GM18951 (cell line): ENCODE data around the gene AGPAT3.

Source experiments
- POLR2A ChIP-seq: IDR thresholded peaks from 4 replicates; pipeline ENCODE4 v1.6.1; 2011; ENCODE audit warnings: mild to moderate bottlenecking; ENCODE audit not compliant: insufficient read length, insufficient read depth; ENCODE audit errors: extremely low read depth
- in situ Hi-C: fragments of 300-500 bp; cut with MboI; formaldehyde crosslinking; loops from one replicate; pipeline ENCODE4 v1.12.0; 2022; ENCODE audit warnings: low sequenced_read_pairs, mixed read lengths, inconsistent platforms; ENCODE audit not compliant: unreplicated experiment

AGPAT3 gene

DNA sequence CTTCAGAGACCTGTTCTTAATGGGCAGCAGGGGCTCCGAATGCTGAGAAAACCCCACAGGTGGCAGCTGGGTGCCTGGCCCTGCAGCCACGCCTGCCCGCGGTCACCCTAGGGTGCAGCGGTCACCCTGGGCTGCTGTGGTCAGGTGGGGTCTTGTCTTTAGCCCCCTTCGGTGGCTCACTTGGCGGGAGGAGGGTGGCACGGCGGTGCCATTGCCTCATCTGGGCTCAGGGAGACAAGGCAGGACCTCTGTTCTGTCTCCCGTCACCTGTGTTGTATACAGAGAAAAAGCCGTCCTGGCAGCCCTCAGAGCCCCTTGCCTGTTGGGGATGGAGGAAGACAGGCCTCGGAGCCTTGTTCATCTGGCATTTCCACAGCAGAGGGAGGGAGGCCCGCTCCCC, 77.6 kb downstream of the AGPAT3 start:
- in situ Hi-C loops = loop anchor here (10.0 kb wide), 1 partner anchor 108 kb away; no protein-coding TSS in a partner anchor
- no peak for TF ChIP-seq POLR2A

DNA sequence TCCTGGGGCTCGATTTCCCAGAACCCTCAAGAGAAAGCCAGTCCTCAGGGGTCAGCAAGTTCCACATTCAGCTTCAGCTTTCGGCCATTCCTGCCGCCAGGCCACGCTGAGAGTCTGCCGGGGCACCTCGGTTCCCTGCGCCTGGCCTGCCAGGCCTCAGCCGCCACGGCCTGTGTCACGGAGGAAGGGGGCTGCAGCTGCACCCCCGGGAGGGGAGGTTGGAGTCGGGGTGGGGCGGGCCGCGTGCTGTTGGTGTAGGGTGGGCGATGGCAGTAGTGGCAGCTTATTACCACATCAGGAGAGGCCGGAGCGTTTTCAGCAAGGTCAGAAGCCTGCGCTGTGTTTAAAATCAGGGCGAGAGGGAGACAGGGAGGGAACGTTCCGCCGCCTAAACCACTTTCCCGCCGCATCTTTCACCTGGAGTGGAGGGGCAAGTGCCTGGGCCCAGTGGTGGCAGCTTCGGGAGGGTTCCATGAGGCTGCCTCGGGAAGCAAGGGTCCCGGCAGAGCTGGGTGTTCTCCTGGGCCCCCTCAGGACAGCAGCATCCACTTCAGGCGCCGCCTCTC, 78.6 kb downstream of the AGPAT3 start:
- in situ Hi-C loops = loop anchor here (10.0 kb wide), 1 partner anchor 109 kb away; no protein-coding TSS in a partner anchor
- TF ChIP-seq POLR2A = no peak

DNA sequence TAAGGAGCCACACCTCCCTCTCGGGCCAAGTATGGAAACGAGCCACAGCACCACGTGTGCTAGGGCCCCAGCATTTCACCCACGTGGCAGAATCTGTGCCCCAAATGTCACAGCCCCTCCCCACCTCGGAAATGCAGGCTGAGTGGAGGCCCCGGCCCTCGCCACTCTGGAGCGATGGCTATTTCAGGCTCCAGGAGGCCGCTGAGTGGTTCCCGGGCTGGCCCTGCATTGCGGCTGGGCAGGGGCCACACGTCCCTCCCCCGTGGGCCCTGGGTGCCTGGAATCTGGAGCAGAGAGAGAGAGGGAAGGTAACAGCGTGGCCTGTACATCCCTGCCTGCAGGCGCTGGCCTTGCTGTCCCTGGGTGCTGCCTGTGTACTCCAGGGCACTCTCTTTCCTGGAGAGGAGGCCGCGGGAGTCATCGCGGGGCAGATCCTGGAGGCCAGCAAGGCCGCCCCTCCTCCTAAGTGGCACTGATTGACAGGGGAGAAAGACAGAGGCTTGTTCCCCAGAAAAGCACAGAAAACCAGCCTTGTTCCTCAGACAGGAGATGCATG, 79.1 kb downstream of the AGPAT3 start:
- in situ Hi-C loops = loop anchor here (10.0 kb wide), 1 partner anchor 109 kb away; no protein-coding TSS in a partner anchor
- TF ChIP-seq POLR2A = no peak

DNA sequence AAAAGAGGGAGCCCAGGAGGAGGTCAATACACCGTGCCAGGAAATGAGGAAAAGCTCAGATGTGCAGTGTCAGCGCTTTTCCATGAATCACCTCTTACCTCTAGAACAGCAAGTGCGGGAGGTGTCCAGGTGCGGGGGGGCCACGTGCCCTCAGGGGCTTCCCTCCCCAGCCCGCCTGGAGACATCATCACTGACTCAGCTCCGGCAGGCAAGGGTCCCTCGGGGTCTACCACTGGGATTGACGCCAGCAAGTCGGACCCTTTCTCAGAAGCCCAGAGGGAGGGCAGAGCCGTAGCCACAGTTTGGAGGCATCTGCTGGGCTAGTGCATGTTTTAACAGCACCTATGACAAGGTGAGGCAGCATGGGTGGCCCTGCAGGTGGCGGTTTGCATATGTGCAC, 79.7 kb downstream of the AGPAT3 start:
- TF ChIP-seq POLR2A = no peak
- in situ Hi-C loops = loop anchor here (10.0 kb wide), 1 partner anchor 110 kb away; no protein-coding TSS in a partner anchor

DNA sequence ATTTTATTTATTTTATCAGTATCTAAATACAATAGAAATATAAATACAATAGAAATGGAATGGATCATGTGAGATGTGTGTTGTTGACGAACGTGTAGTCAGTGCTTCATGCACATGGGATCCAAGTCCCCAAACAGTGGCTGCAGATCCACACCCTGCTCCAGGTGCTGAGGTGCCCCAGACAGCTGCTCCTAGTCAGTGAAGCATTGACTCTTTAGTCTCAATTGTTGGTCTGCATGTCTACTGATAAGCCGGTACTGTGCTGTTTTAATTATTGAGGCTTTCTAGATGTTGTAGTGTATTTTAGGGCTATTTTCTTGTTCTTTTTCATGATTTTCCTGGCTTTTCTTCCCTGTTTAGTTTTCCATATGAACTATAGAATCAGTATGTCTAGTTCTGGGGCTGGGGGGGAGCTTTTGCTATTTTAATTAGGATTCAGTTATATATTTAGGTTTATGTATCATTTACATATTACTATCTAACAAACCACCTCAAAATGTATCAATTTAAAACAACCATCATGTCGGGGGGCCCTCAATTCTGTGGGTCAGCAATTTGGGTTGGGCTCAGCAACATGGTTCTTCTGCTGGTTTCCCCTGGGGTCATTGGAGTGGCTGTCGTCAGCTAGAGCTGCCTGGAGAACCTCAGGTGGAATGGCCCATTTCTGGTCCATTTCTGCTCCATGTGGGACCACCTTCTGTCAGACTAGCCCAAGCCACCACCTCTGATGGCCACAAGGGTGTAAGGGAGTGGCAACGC, 83.9 kb downstream of the AGPAT3 start:
- in situ Hi-C loops = loop anchor here (10.0 kb wide), 1 partner anchor 114 kb away; no protein-coding TSS in a partner anchor
- TF ChIP-seq POLR2A = no peak

DNA sequence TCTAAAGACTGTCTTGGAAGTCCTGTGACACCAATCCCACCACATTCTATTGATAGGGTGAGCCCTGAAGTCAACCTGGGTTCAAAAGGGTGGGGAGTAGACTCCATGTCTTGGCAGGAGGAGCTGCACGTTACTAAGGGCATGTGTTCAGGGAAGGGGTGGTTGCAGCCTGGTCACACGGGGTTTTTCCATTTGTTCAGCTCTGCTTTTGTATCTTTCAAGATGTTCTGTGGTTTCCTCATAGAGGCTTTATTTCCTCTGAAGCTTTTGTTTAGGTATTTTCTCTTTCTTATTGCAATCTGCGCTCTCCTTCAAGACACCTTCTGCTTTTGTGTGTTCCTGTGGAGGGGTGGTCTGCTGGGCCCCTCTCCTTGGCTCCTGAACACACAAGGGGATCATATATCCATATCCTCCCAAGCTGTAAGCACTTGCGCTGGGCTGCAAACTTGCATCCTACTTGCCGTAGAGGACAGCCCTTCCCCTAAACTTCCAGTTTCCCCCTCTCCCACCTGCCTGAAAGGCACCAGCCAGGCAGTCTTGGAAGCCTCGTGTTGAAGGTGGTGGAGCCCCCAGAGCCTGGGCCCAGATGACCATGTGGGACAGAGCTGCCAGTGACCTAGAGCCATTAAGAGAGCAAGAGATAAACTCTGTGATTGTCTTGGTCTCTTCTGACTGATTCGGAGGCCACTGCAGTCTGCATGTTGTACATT, 84.6 kb downstream of the AGPAT3 start:
- TF ChIP-seq POLR2A = no peak
- in situ Hi-C loops = loop anchor here (10.0 kb wide), 1 partner anchor 115 kb away; no protein-coding TSS in a partner anchor

DNA sequence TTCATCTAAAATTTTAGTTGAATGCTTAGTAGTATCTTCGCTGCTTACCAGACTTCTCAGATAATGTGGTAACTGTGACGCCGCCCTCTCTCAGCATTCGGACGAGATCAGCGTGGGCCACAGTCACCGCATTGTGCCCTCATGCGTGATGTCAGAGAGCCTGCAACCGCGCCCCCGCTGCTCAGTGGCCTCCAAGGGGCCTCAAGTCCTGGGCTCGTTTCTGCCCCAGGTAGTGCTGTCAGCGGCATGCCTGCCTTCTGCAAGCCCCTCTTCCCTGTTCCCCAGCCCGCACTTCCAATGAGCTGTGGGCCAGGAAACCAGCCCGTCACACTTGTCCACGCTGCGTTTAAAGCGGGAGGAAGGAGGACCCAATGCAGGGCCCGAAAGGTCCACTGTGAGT, 85.5 kb downstream of the AGPAT3 start:
- in situ Hi-C loops = no loop called here

DNA sequence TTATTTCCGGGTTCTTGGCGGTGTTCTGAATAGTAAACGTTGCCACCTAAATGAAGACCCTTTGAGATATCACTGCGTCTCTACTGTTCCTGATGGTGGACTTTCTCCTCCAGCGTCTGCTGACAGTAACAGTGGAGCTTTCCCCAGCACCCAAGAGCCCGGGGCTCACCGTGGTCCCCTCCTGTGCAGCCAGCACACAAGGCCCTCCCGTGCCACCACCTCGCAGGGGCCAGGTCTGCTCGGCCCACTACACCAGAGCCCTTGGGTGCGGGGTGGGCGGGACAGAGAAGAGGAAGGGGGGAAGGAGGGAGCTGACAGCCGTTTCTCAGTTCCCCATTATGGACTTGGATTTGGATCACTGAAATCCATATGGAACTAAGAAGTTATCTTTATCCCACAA, 85.9 kb downstream of the AGPAT3 start:
- in situ Hi-C loops = no loop called here

More for the DNA sequence above, 85.5 kb downstream of the AGPAT3 start:
- TF ChIP-seq POLR2A = no peak

DNA sequence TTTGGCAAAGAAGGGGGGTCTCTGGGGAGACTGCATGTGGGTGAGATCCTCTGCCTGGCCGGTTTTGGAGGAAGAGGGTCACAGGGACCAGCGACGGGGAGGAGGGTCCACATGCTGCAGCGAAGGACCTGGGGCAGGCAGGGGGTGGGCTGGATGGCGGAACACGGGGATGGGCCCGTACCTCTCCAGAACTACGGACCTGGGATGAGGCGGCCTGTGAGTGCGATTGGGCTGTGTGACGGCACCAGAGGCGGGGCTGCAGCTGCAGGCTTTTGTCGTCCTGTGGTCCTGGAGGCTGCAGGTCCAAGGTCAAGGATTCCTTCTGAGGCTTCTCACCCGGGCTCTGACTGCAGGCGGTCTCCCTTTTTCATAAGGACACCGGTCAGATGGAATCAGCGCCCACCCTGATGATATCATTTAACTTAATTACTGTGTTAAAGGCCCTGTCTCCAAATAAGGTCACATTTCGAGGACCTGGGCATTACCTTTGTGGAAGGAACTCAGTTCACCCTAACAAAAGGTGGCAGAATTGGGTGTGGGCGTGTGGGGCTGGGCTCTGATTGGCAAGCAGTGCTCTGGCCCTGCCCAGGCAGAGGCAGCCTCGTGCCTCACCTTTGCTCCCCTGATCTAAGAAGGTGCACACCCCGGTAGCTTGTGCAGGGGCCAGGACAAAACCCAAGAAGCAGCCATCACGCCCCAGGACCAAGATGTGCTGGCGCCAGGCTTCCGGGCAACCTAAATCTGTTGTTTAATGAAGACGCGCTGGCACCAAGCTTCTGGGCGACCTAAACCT, 87.1 kb downstream of the AGPAT3 start:
- TF ChIP-seq POLR2A = no peak
- in situ Hi-C loops = no loop called here

More for the DNA sequence above, 85.9 kb downstream of the AGPAT3 start:
- TF ChIP-seq POLR2A = no peak

DNA sequence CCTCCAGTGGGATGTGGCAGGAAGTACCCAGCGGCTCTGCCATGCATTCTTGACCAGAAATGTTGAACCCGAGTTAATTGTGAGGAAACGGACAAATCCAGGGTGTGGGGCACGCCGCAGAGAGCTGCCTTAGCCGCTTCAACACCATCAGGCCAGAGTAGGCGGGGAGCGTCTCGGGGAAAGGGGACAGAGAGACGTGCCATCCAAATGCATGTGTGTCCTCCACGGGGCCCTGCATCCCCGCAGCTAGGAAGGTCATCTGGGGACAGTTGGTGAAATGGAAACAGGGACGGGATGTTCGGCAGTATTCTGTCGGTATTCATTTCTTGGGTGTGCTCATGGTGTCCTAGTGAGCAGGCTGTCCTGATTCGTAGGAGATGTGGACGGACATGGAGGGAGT, 88.0 kb downstream of the AGPAT3 start:
- no peak for TF ChIP-seq POLR2A
- in situ Hi-C loops = no loop called here

DNA sequence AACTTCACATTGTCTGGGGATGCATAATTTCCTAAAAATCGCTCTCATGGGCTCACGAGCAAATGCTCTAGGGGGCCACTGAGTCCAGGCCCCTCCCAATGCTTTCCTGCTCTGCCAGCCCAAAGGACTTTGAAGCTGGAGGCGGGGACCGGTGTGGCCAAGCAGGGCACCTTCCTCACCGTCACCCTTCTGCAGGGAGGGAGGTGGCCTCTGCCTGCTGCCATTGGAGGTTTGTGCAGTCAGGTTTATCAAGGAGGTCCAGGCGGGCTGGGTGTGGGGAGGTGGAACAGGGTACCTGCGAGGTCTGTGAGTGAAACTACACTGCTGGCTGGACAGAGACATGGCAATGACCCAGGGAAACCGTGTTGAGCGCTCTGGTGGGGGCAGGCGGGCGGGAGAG, 89.0 kb downstream of the AGPAT3 start:
- in situ Hi-C loops = no loop called here
- no peak for TF ChIP-seq POLR2A

DNA sequence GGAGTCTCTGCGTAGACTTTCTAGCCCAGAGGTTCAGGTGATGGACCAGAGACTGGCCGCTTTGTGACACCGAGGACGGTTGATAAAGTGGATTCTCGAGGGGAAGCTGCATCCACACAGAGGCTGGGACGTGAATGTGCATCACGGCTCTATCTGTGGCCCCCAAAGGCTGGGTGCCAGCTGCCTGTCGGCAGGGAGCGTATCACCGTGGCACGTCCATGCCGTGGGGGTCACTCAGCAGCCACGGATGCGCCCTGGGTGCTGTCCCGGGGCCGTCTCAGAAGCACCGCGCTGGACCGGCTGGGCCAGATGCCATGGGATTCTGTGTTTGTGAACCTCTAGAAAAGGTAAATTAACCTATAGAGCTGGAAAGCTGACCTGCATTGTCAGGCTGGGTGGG, 89.9 kb downstream of the AGPAT3 start:
- in situ Hi-C loops = no loop called here
- no peak for TF ChIP-seq POLR2A

DNA sequence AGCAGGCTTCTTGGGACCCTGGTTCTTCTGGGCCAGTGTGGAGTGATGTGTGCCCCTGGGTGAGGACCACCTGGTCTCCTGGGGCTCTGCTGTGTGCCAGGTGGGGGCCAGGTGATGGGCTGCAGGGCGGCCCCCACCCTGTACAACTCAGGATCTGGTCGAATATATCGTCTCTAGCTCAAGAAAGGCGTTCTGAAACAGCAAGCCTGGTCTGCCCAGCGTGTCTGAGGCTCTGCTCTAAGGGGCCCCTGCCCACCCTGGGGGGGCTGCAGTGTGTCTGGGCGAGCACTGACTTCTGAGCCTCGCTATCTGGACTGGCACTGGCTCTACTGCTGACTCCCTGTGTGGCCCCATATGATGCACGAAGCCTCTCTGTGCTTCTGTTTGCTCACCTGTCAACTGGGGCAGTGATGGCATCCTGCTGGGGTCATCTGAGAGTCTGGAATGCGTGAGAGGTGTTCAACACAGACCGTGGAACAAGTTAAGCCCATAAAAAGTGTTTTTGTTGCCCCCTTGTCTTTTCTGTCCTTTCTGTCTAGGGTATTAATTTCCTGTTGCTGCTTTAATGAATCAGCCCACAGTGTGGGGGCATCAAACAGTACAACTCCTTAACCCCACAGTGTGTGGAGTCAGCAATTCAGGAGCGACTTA, 91.1 kb downstream of the AGPAT3 start:
- TF ChIP-seq POLR2A = no peak
- in situ Hi-C loops = no loop called here
